ENCODE results near the gene NDUFS3. TPM values are rescaled to one million over a fixed set of nuclear protein-coding genes. Genes with fewer than 3 reads are reported as not detected.
A peak's percentile ranks its signal among the peaks of the same experiment; 100 is the strongest.

The NDUFS3 gene
- total and polyA plus RNA-seq, 2 of the 13 experiments (the other 11 are each of a cell fraction or from before 2014, with no cell fraction given) = 151 to 184 TPM

- TF ChIP-seq ZNF326 (CRISPR knock-in tag; IDR thresholded peaks at IDR 0.05; ENCODE audit: borderline replicate concordance) = no peak
These were observed 26.8 kb upstream of the NDUFS3 start (continued) for GRCh38 chr11:47552056-47552565.

- Histone ChIP-seq H3K4me1 (ENCODE audit: insufficient read depth, low read length) (peaks cover 43% of the 10 kb centered on the region), H4K20me1 (ENCODE audit: insufficient read depth, low read length) (peaks cover 31% of the 10 kb centered on the region), H3K27ac (ENCODE audit: extremely low read length, insufficient read depth, low read length) (peak within 1 kb of the TSS; percentile 81), H3K79me2 (ENCODE audit: insufficient read depth, low read length) (peaks cover 48% of the 10 kb centered on the region), H3K9me3 (ENCODE audit: low read length) (no peaks in the 10 kb centered on the region), H2AFZ (ENCODE audit: low read length) (peak within 1 kb of the TSS; percentile 80), H3K9ac (ENCODE audit: insufficient read depth, low read depth, low read length) (peak within 1 kb of the TSS; percentile 95), H3K4me2 (ENCODE audit: low read depth, low read length) (peak within 1 kb of the TSS; percentile 84), H3K27me3 (ENCODE audit: control insufficient read depth in 1 of 2, insufficient read depth in 2 of 2, low read length in 2 of 2) (no peaks in the 10 kb centered on the region), H3K4me3 (replicated peaks in 1 of 3; ENCODE audit: insufficient read depth in 1 of 3, low read depth in 2 of 3, low read length in 3 of 3) (peak within 1 kb of the TSS; percentile 69 to 98 (median 69)), H3K36me3 (replicated peaks in 1 of 2; ENCODE audit: control insufficient read depth in 1 of 2, insufficient read depth in 2 of 2, low read length in 2 of 2) (peaks cover 0 to 3% of the 10 kb centered on the region in 2 experiments; a peak in 2 of 5 replicates)
- DNase-seq (ENCODE audit: low spot score) (peak; percentile 77), ATAC-seq (peak; percentile 93), FAIRE-seq (peak; percentile 28)
- ChIA-PET POLR2A (interaction anchor here (0.6 to 2.6 kb wide), 5 partner anchors 12 to 126 kb away, joined by 3 to 19 read pairs (median 3); partner anchors contain the start of genes KBTBD4, NDUFS3, PSMC3 and PTPMT1), CTCF (ENCODE audit: low intra/inter-chr PET ratio, low total read pairs) (no interaction called here)
- TSS peak; percentile 54 for BruUV-seq (replicated peaks)
- WGBS (ENCODE audit: low lambda C conversion rate) = 0% methylated on average over 17 of the region's 89 CpGs
- intact Hi-C loops (cut with micrococcal nuclease; ENCODE audit: unreplicated experiment) (loop anchor here (5.0 kb wide), 1 partner anchor 65 kb away; no protein-coding TSS in a partner anchor), in situ Hi-C loops (cut with HindIII; ENCODE audit: extremely low pct_ligation_motif_present, low pct_unique_long_range_greater_than_20kb) (no loop called here)
- peak; percentile 14; the same call in 1 of the 2 replicates for TF ChIP-seq ZNF329 (CRISPR knock-in tag; IDR thresholded peaks at IDR 0.05; ENCODE audit: low read depth)
- TF ChIP-seq IKZF1 (IDR thresholded peaks at IDR 0.05) = no peak
- TF ChIP-seq ZNF83 (CRISPR knock-in tag; IDR thresholded peaks at IDR 0.05; ENCODE audit: borderline replicate concordance) = no peak
- TF ChIP-seq ZNF800 (CRISPR knock-in tag; IDR thresholded peaks at IDR 0.05) = no peak
- TF ChIP-seq ZNF770 (CRISPR knock-in tag; IDR thresholded peaks at IDR 0.05) = peak; percentile 63
- TF ChIP-seq ZBTB10 (CRISPR knock-in tag; IDR thresholded peaks at IDR 0.05; ENCODE audit: borderline replicate concordance) = no peak
- TF ChIP-seq MTA1 (CRISPR knock-in tag; IDR thresholded peaks at IDR 0.05; ENCODE audit: borderline replicate concordance) = no peak; the same call in 1 of the 2 replicates
- TF ChIP-seq THAP7 (CRISPR knock-in tag; IDR thresholded peaks at IDR 0.05) = no peak
- peak; percentile 62; the same call in 1 of the 2 replicates for TF ChIP-seq MTF2 (CRISPR knock-in tag; IDR thresholded peaks at IDR 0.05; ENCODE audit: borderline replicate concordance)
- no peak for TF ChIP-seq HDAC2 (CRISPR knock-in tag; IDR thresholded peaks at IDR 0.05)
- TF ChIP-seq SAP130 (CRISPR knock-in tag; IDR thresholded peaks at IDR 0.05; ENCODE audit: low read depth) = peak; percentile 86
- TF ChIP-seq CENPT (CRISPR knock-in tag; IDR thresholded peaks at IDR 0.05; ENCODE audit: low read depth) = no peak
These were observed 26.1 kb upstream of the NDUFS3 start, which contains the start of gene CELF1 for GRCh38 chr11:47552566-47553405. TSS of gene CELF1 (minus strand) at chr11:47553132. CDS start at chr11:47499523, 53,609 bp downstream.

Data from HepG2 (cell line).